Erythroblast (primary cell): ENCODE data around the gene DCP1B.

Experiments used
- GATA1 ChIP-seq: IDR thresholded peaks from 2 replicates; pipeline ENCODE4 v1.6.1; 2011; ENCODE audit warnings: low read depth, mild to moderate bottlenecking, control low read depth, low read length, moderate library complexity
- POLR2A ChIP-seq: IDR thresholded peaks from 2 replicates; pipeline ENCODE4 v1.6.1; 2011; ENCODE audit warnings: mild to moderate bottlenecking, low read length

GRCh38 chr12:1965916-1966315 lies 38.3 kb downstream of the DCP1B start:
- TF ChIP-seq POLR2A (no peak), GATA1 (no peak)
